Stimulated activated CD4-positive, alpha-beta T cell treated with anti-CD3 and anti-CD28 coated beads, Interleukin-1b, Interleukin-23, amount 100 ng/mL, for 24 hours (primary cell): Measurements from ENCODE around the gene C4orf50.
"Not testable (repeated sequence)": the region's sequence is repeated elsewhere in the genome, so short reads cannot be mapped to it uniquely, and the experiment has no call there.

Source experiments
- DNase-seq, 4 experiments: peaks; one replicate each; pipeline ENCODE4 v3.0.0-alpha.2; 2020; ENCODE audit warnings: low read depth in 4 of 4, low spot score in 1 of 4

The C4orf50 gene

GRCh38 chr4:5995901-5996623 is 22.2 kb downstream of the C4orf50 start:
- no peak for DNase-seq

- no peak for DNase-seq
Observed at GRCh38 chr4:5993876-5994811, 24.1 kb downstream of the C4orf50 start.

GRCh38 chr4:5993346-5993745 is 24.9 kb downstream of the C4orf50 start:
- not testable (repeated sequence) for DNase-seq

- no peak for DNase-seq
Observed at GRCh38 chr4:5992828-5993321, 25.4 kb downstream of the C4orf50 start.

GRCh38 chr4:5992171-5992827 is 25.9 kb downstream of the C4orf50 start:
- DNase-seq: no peak

- DNase-seq: no peak
Observed at GRCh38 chr4:5991405-5991804, 26.8 kb downstream of the C4orf50 start.

GRCh38 chr4:5990446-5991160 is 27.6 kb downstream of the C4orf50 start:
- DNase-seq: no peak

- no peak for DNase-seq
Observed at GRCh38 chr4:5989236-5990225, 28.7 kb downstream of the C4orf50 start.

GRCh38 chr4:5988086-5988845 is 30.0 kb downstream of the C4orf50 start:
- no peak for DNase-seq

- no peak for DNase-seq
Observed at GRCh38 chr4:5984843-5985242, 33.4 kb downstream of the C4orf50 start.

- no peak for DNase-seq
Observed at GRCh38 chr4:5982156-5982973, 35.9 kb downstream of the C4orf50 start.

- no peak for DNase-seq
Observed at GRCh38 chr4:5980436-5981155, 37.6 kb downstream of the C4orf50 start.

GRCh38 chr4:5979981-5980380 is 38.2 kb downstream of the C4orf50 start:
- DNase-seq: no peak

GRCh38 chr4:5976921-5977320 is 41.3 kb downstream of the C4orf50 start:
- DNase-seq: no peak

- DNase-seq: no peak
Observed at GRCh38 chr4:5976431-5976830, 41.8 kb downstream of the C4orf50 start.

GRCh38 chr4:5974321-5974720 is 43.9 kb downstream of the C4orf50 start:
- DNase-seq: no peak

- no peak for DNase-seq
Observed at GRCh38 chr4:5973486-5974220, 44.6 kb downstream of the C4orf50 start.
